ENCODE measurements around the gene NOD1.

DNA sequence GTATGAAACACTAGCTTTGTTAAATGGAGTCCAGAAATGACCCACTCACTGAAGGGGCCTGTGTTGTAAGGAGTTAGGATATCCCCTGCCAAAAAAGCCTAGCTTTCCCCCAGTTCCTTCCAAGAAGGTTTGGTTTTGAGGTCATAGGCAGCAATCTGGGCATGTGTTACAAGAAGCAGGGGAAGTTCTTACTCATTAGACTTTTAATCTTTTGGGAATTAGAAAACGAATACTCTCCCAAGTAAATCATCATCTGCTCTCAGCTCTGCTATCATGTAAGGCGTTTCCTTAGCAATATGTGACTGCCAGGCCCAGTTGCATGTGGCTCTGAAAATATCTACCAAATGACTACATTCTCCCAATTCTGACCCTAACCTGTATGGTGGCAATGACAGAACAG, 3.7 kb downstream of the NOD1 start:
- no peak for TF ChIP-seq CTCF (IDR thresholded peaks at IDR 0.05)
- TF ChIP-seq EZH2 (IDR thresholded peaks at IDR 0.05; ENCODE audit: borderline replicate concordance, insufficient read depth, low read depth, low read length, poor library complexity, severe bottlenecking): no peak
